ENCODE data around the gene PPM1N.

Gene PPM1N

DNA sequence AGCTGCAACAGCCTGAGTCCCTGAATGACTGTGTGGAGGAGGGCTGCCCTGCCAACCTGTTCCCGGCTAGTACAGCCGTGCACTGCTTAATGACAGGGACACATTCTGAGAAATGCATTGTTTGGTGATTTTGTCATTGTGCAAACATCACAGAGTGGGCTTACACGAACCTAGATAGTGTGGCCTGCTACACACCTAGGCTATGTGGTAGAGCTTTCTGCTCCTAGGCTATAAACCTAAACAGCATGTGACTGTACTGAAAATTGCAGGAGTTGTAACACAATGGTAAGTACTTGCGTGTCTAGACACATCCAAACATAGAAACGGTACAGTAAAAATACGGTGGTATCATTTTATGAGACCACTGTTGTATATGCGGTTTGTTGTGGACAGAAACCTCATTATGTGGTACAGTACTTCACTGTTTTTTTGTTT lies 44.0 kb downstream of the PPM1N start:
- no peak for DNase-seq (ENCODE audit: low read depth)

DNA sequence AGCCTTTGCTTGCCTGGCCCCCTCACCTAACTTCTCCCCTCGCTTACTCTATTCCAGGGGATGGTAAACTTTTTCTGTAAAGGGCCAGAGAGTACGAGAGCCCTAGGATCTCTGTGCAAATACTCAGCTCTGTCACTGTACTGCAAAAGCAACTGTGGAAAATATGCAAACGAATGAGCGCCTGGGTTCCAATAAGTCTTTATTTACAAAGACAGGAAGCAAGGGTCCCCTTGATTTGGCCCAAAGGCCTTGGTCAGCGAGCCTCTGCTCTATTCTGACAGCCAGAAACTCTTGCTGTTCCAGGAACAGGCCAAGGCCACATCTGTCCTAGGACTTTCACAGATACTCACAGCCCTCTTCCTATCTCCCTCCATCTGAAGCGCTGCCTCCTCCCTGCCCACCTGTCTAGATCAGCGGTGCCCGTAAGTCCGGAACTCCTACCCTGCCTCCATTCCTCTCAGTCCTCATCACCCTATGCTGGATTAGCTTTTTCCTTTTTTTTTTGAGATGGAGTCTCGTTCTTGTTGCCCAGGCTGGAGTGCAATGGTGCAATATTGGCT lies 49.0 kb downstream of the PPM1N start:
- no peak for DNase-seq (ENCODE audit: low read depth)

DNA sequence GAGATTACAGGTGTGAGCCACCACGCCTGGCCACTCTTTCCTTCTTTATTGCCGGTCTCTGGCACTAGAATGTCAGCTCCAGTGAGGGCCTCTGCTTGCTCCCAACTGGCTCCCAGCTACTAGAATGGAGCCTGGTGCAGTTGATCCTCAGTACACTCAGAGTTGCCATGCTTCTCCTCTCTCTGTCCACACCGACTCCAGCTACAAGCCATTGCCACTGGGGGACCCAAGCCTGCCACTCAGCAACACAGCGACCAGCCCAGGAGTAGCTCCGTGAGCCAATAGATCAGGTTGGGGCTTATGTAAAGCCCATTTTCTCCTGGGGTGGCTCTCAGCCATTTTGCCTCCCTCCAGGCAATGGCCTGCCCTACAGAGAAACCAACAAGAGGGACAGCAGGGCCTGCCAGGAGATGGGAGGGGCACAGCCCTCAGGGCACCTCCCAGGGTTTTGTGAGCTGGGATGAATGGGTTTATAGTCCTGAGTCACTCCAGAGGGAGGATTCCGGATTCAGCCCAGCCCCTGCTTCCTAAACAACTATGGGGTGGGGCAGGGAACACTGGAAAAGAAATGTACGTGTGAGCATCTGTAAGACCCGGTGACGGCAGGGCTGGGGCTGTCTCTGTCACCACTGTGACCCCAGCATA lies 49.8 kb downstream of the PPM1N start:
- no peak for DNase-seq (ENCODE audit: low read depth)

Data from activated T-helper 1 cell treated with Interleukin-2 at 50 U/mL for 16 hours (primary cell).